Liver (tissue), 9 donors: ENCODE data around the gene CASZ1. TPM values are rescaled to one million over a fixed set of nuclear protein-coding genes. Genes with fewer than 3 reads are reported as not detected.
A peak's percentile ranks its signal among the peaks of the same experiment; 100 is the strongest.

Experiments
- DNase-seq: peaks from one replicate; pipeline ENCODE4 v3.0.0-alpha.2; 2017; ENCODE audit warnings: low spot score
- H3K27ac ChIP-seq, 2 donors: one replicate each; pipeline ENCODE4 v1.7.0; 2013; ENCODE audit warnings: inconsistent platforms in 2 of 2, low read length in 2 of 2, control low read depth in 1 of 2, low read depth in 1 of 2, mild to moderate bottlenecking in 1 of 2
- H3K27me3 ChIP-seq, 4 donors: one replicate each; pipeline versions ENCODE4 v1.6.1 to v1.7.0; 2013; ENCODE audit warnings: low read length in 3 of 4, inconsistent platforms in 1 of 4, mild to moderate bottlenecking in 1 of 4, moderate library complexity in 1 of 4; ENCODE audit not compliant: control insufficient read depth in 4 of 4, insufficient read depth in 4 of 4
- H3K36me3 ChIP-seq, 4 donors: one replicate each; pipeline versions ENCODE4 v1.6.1 to v1.7.0; 2013; ENCODE audit warnings: low read length in 3 of 4, mild to moderate bottlenecking in 3 of 4, low read depth in 1 of 4, moderate library complexity in 1 of 4; ENCODE audit not compliant: control insufficient read depth in 4 of 4, insufficient read depth in 3 of 4
- H3K4me1 ChIP-seq, 4 donors: one replicate each; pipeline versions ENCODE4 v1.6.1 to v1.7.0; 2013; ENCODE audit warnings: low read length in 3 of 4, mild to moderate bottlenecking in 3 of 4, moderate library complexity in 1 of 4; ENCODE audit not compliant: control insufficient read depth in 4 of 4, insufficient read depth in 4 of 4
- H3K4me3 ChIP-seq, 3 donors: one replicate each; pipeline versions ENCODE4 v1.6.1 to v1.7.0; 2013; ENCODE audit warnings: low read length in 3 of 3, control low read depth in 1 of 3, low read depth in 1 of 3, mild to moderate bottlenecking in 1 of 3
- H3K9ac ChIP-seq, 2 donors: one replicate each; pipeline ENCODE4 v1.7.0; 2013; ENCODE audit warnings: low read length in 2 of 2, mild to moderate bottlenecking in 2 of 2, moderate library complexity in 2 of 2, control low read depth in 1 of 2, low read depth in 1 of 2
- H3K9me3 ChIP-seq, 4 donors: one replicate each; pipeline versions ENCODE4 v1.6.1 to v1.7.0; 2013; ENCODE audit warnings: low read length in 3 of 4; ENCODE audit not compliant: control insufficient read depth in 4 of 4
- FOXA1 ChIP-seq: IDR thresholded peaks from 2 replicates; pipeline ENCODE4 v1.6.1; 2016; ENCODE audit warnings: antibody characterized with exemption
- FOXA2 ChIP-seq: IDR thresholded peaks from 2 replicates; pipeline ENCODE4 v1.6.1; 2016; ENCODE audit warnings: antibody characterized with exemption
- GABPA ChIP-seq, 2 donors: IDR thresholded peaks in 1 of 2; conservative IDR thresholded peaks in 1 of 2; 2 replicates each; pipeline ENCODE4 v1.6.1; 2016; ENCODE audit warnings: antibody characterized with exemption in 2 of 2, mild to moderate bottlenecking in 1 of 2, moderate library complexity in 1 of 2
- HNF4A ChIP-seq, 2 donors: conservative IDR thresholded peaks; 2 replicates each; pipeline ENCODE4 v1.6.1; 2016; ENCODE audit warnings: antibody characterized with exemption in 2 of 2, mild to moderate bottlenecking in 2 of 2
- JUND ChIP-seq, 2 donors: IDR thresholded peaks; 2 replicates each; pipeline ENCODE4 v1.6.1; 2016; ENCODE audit warnings: antibody characterized with exemption in 2 of 2
- MAX ChIP-seq: IDR thresholded peaks from 2 replicates; pipeline ENCODE4 v1.6.1; 2016; ENCODE audit warnings: antibody characterized with exemption
- NR2F2 ChIP-seq: IDR thresholded peaks from 2 replicates; pipeline ENCODE4 v1.6.1; 2016; ENCODE audit warnings: antibody characterized with exemption
- RAD21 ChIP-seq, 2 donors: IDR thresholded peaks; 2 replicates each; pipeline ENCODE4 v1.6.1; 2016; ENCODE audit warnings: antibody characterized with exemption in 2 of 2, mild to moderate bottlenecking in 2 of 2
- RXRA ChIP-seq, 2 donors: IDR thresholded peaks; 2 replicates each; pipeline ENCODE4 v1.6.1; 2017 to 2018; ENCODE audit warnings: antibody characterized with exemption in 2 of 2, mild to moderate bottlenecking in 1 of 2
- SP1 ChIP-seq: IDR thresholded peaks from 2 replicates; pipeline ENCODE4 v1.6.1; 2018; ENCODE audit warnings: antibody characterized with exemption, mild to moderate bottlenecking
- TAF1 ChIP-seq: conservative IDR thresholded peaks from 2 replicates; pipeline ENCODE4 v1.6.1; 2016; ENCODE audit warnings: antibody characterized with exemption, mild to moderate bottlenecking
- ZBTB33 ChIP-seq: IDR thresholded peaks from 2 replicates; pipeline ENCODE4 v1.6.1; 2016; ENCODE audit warnings: antibody characterized with exemption
- WGBS: extraction: QIAGEN DNeasy Blood & Tissue Kit; methylation state at CpG from one replicate; pipeline ENCODE4 v1.1.7; 2013; 5-methylcytosine and 5-hydroxymethylcytosine counted together
- polyA plus RNA-seq, 2 donors: library from polyadenylated mRNA; stranded (reverse) in 1 of 2; unstranded in 1 of 2; fragments of 200-250 nt in 1 of 2; fragments of >200 nt in 1 of 2; fragmentation: Nextera tagmentation in 1 of 2; extraction: Ambion mirVana in 1 of 2; gene quantifications; one replicate each; pipeline versions ENCODE4 v1.2.1 to v1.2.3, GENCODE V29; 2013 to 2015
- total RNA-seq, 2 donors: library from RNA; depleted of rRNA; stranded (reverse); fragments of >200 nt; gene quantifications; one replicate each; pipeline ENCODE4 v1.2.3, GENCODE V29; 2014
- TF ChIP-seq, protein P1 (sequence below): IDR thresholded peaks from 2 replicates; pipeline ENCODE4 v1.6.1; 2016; ENCODE audit warnings: antibody characterized with exemption
- TF ChIP-seq, protein P2 (sequence below): fragments of 150-350 bp; IDR thresholded peaks from 2 replicates; pipeline ENCODE4 v1.5.1; 2017; ENCODE audit warnings: improper control_type of control experiment, low read depth, low read length; ENCODE audit not compliant: missing input control
- TF ChIP-seq, protein P3 (sequence below): IDR thresholded peaks from 2 replicates; pipeline ENCODE4 v1.6.1; 2016; ENCODE audit warnings: antibody characterized with exemption, mild to moderate bottlenecking
- donor health status: healthy.
- donor health status: healthy.
- donor health status: healthy.
- donor health status: healthy.
- donor health status: healthy.

The CASZ1 gene
- total and polyA plus RNA-seq, 4 donors = 1.0 to 3.5 (median 1.9) TPM

GRCh38 chr1:10829067-10829818 lies 32.8 kb upstream of the CASZ1 start (continued):
- no peak for TF ChIP-seq ZBTB33
- peak in 1 of 2 donors; percentile 50 for TF ChIP-seq RXRA (IDR thresholded peaks at IDR 0.05)
- TF ChIP-seq FOXA2 = no peak
- TF ChIP-seq, protein P1, sequence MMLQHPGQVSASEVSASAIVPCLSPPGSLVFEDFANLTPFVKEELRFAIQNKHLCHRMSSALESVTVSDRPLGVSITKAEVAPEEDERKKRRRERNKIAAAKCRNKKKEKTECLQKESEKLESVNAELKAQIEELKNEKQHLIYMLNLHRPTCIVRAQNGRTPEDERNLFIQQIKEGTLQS = no peak
- TF ChIP-seq SP1 = peak; percentile 53
- TF ChIP-seq MAX = no peak
- no peak for TF ChIP-seq NR2F2
- TF ChIP-seq GABPA (IDR thresholded peaks at IDR 0.05 in 1 of 2, conservative IDR thresholded peaks at IDR 0.05 in 1 of 2) = no peak
- no peak for TF ChIP-seq FOXA1
- TF ChIP-seq RAD21 (IDR thresholded peaks at IDR 0.05) = peak in 1 of 2 donors; percentile 34

DNA sequence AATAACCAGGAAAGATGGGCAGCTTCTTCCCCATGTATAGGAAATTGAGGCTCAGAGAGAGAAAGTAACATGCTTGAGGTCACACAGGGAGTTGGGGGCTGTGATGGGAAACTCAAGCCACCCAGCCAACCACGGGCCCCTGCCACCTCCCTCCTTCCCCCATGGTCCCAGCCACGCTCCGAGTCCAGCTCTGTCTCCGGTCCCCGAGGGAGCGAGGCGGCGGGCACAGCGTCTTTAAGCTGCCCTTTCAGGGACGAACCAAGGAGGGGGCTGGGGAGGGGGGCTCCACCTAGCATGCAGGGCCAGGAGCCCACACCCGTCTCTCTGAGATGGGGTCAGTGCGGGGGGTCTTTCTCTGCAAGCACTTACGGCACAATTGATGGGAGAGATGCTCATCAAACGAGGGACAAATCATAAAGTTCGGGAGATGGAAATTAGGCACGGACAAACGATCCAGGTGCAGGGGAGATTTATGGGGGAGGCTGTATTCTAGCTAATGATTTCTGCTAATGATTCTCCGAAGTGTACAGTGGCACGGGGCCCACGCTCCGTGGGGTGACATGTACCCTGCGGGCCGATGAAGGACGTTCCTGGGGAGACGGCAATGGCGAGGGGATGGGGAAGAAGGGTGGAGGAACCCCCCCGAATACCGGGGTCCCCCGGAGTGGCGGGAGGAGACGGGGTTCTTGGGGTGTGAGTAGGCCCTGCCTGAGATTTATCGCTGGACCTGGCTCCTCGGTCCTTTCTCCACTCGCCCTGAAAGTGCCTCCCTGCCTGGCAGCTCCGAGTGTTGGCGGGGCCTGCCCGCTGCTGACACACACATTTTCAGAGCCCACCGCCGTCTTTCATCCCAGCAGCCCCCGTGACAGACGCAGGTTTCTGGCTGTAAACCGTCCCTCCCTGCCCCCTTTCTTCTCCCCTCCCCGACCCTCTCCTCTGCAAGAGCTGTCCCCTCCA lies 31.2 kb upstream of the CASZ1 start:
- Histone ChIP-seq H3K4me1 (peaks cover 0 to 9% (median 4%) of the 10 kb centered on the region in 4 donors), H3K9me3 (no peaks in the 10 kb centered on the region), H3K36me3 (no peaks in the 10 kb centered on the region), H3K9ac (no peak overlapping the region), H3K4me3 (no peak overlapping the region), H3K27ac (no peak overlapping the region), H3K27me3 (no peaks in the 10 kb centered on the region)
- TF ChIP-seq, protein P2, sequence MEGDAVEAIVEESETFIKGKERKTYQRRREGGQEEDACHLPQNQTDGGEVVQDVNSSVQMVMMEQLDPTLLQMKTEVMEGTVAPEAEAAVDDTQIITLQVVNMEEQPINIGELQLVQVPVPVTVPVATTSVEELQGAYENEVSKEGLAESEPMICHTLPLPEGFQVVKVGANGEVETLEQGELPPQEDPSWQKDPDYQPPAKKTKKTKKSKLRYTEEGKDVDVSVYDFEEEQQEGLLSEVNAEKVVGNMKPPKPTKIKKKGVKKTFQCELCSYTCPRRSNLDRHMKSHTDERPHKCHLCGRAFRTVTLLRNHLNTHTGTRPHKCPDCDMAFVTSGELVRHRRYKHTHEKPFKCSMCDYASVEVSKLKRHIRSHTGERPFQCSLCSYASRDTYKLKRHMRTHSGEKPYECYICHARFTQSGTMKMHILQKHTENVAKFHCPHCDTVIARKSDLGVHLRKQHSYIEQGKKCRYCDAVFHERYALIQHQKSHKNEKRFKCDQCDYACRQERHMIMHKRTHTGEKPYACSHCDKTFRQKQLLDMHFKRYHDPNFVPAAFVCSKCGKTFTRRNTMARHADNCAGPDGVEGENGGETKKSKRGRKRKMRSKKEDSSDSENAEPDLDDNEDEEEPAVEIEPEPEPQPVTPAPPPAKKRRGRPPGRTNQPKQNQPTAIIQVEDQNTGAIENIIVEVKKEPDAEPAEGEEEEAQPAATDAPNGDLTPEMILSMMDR = no peak
- TF ChIP-seq TAF1 (no peak), RAD21 (IDR thresholded peaks at IDR 0.05) (no peak), FOXA2 (no peak), HNF4A (conservative IDR thresholded peaks at IDR 0.05) (no peak), FOXA1 (no peak), ZBTB33 (no peak), JUND (IDR thresholded peaks at IDR 0.05) (no peak), SP1 (no peak), MAX (no peak), RXRA (IDR thresholded peaks at IDR 0.05) (no peak)
- TF ChIP-seq, protein P1 = no peak
- TF ChIP-seq, protein P3, sequence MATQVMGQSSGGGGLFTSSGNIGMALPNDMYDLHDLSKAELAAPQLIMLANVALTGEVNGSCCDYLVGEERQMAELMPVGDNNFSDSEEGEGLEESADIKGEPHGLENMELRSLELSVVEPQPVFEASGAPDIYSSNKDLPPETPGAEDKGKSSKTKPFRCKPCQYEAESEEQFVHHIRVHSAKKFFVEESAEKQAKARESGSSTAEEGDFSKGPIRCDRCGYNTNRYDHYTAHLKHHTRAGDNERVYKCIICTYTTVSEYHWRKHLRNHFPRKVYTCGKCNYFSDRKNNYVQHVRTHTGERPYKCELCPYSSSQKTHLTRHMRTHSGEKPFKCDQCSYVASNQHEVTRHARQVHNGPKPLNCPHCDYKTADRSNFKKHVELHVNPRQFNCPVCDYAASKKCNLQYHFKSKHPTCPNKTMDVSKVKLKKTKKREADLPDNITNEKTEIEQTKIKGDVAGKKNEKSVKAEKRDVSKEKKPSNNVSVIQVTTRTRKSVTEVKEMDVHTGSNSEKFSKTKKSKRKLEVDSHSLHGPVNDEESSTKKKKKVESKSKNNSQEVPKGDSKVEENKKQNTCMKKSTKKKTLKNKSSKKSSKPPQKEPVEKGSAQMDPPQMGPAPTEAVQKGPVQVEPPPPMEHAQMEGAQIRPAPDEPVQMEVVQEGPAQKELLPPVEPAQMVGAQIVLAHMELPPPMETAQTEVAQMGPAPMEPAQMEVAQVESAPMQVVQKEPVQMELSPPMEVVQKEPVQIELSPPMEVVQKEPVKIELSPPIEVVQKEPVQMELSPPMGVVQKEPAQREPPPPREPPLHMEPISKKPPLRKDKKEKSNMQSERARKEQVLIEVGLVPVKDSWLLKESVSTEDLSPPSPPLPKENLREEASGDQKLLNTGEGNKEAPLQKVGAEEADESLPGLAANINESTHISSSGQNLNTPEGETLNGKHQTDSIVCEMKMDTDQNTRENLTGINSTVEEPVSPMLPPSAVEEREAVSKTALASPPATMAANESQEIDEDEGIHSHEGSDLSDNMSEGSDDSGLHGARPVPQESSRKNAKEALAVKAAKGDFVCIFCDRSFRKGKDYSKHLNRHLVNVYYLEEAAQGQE = no peak
- whole genome bisulfite sequencing = 80% methylated on average over 43 of the region's 43 CpGs
- DNase-seq = no peak
